AG04450 (cell line): Measurements from ENCODE around the gene CD47. TPM values are rescaled to one million over a fixed set of nuclear protein-coding genes. Genes with fewer than 3 reads are reported as not detected.

Source experiments
- CTCF ChIA-PET: fragments of 300-600, 350-600 bp; formaldehyde crosslinking; extraction: SDS; loops from one replicate; lab custom pipeline; 2022; ENCODE audit warnings: antibody characterized with exemption, inconsistent platforms; lab: Charles Lee
- POLR2A ChIA-PET: fragments of 350-600 bp; formaldehyde crosslinking; extraction: SDS; loops from one replicate; lab custom pipeline; 2021; ENCODE audit warnings: antibody characterized with exemption, inconsistent platforms; lab: Yijun Ruan, JAX
- DNase-seq: peaks from one replicate; pipeline ENCODE4 v3.0.0-alpha.2; 2011; ENCODE audit warnings: low read depth, low spot score
- H3K27ac ChIP-seq: one replicate; pipeline ENCODE4 v1.5.1; 2012; ENCODE audit warnings: low read depth, low read length, control low read depth
- H3K27me3 ChIP-seq: one replicate; pipeline ENCODE4 v1.6.0; 2012; ENCODE audit warnings: low read length; ENCODE audit not compliant: control insufficient read depth, insufficient read depth
- H3K4me3 ChIP-seq: 2 replicates; pipeline ENCODE4 v1.5.1; 2011; ENCODE audit warnings: mild to moderate bottlenecking, low read depth, low read length, control low read depth
- H3K9me3 ChIP-seq: 2 replicates; pipeline ENCODE4 v1.5.1; 2012; ENCODE audit warnings: low read length; ENCODE audit not compliant: control insufficient read depth, insufficient read depth
- CTCF ChIP-seq: IDR thresholded peaks from 2 replicates; pipeline ENCODE4 v1.5.1; 2011; ENCODE audit warnings: low read depth, low read length, control low read depth, inconsistent platforms
- polyA plus RNA-seq: library from polyadenylated mRNA; depleted of rRNA; stranded (reverse); fragments of >200 nt; gene quantifications from 2 replicates; pipeline ENCODE4 v1.2.3, GENCODE V29; 2011

CD47 gene
- polyA plus RNA-seq, 1 experiment: 108 TPM

GRCh38 chr3:108017587-108017986 lies 73.2 kb downstream of the CD47 start:
- peaks cover 6% of the 10 kb centered on the region for H3K27me3 ChIP-seq
- no peak for DNase-seq
- CTCF ChIA-PET: no interaction called here
- TF ChIP-seq CTCF: no peak
- no peak overlapping the region for H3K27ac ChIP-seq
- H3K9me3 ChIP-seq: no peaks in the 10 kb centered on the region
- POLR2A ChIA-PET: no interaction called here
- H3K4me3 ChIP-seq: no peak overlapping the region

- no peak for DNase-seq
- Histone ChIP-seq H3K27ac (no peak overlapping the region), H3K27me3 (no peaks in the 10 kb centered on the region), H3K9me3 (no peaks in the 10 kb centered on the region), H3K4me3 (no peak overlapping the region)
- no peak for TF ChIP-seq CTCF
- ChIA-PET CTCF (no interaction called here), POLR2A (no interaction called here)
These were observed 75.9 kb downstream of the CD47 start for GRCh38 chr3:108014943-108015342.

GRCh38 chr3:108013141-108014055 lies 77.4 kb downstream of the CD47 start:
- Histone ChIP-seq H3K27ac (no peak overlapping the region), H3K27me3 (no peaks in the 10 kb centered on the region), H3K4me3 (no peak overlapping the region), H3K9me3 (no peaks in the 10 kb centered on the region)
- POLR2A ChIA-PET: no interaction called here
- no peak for DNase-seq
- CTCF ChIA-PET: no interaction called here
- no peak for TF ChIP-seq CTCF

DNA sequence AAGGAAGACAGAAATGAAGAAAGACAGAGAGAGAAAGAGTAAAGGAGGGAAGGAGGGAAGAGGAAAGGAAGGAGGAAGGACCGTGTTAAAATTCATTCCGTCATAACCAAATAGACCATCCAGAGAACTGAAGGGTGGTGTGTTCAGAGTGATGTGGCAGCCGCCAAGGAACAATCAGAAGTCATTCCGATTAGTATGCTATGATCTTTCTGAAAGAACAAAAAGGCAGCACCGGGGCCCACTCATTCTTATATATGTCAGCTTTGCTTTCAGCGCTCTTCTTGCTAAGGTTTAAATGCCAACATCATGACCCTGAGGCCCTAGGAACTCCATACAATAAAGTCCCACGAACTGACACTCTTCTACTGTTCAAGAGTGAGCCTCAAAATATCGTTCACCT lies 78.5 kb downstream of the CD47 start:
- Histone ChIP-seq H3K27ac (no peak overlapping the region), H3K27me3 (no peaks in the 10 kb centered on the region), H3K9me3 (no peaks in the 10 kb centered on the region), H3K4me3 (no peak overlapping the region)
- no peak for DNase-seq
- POLR2A ChIA-PET: no interaction called here
- CTCF ChIA-PET: no interaction called here
- TF ChIP-seq CTCF: no peak

DNA sequence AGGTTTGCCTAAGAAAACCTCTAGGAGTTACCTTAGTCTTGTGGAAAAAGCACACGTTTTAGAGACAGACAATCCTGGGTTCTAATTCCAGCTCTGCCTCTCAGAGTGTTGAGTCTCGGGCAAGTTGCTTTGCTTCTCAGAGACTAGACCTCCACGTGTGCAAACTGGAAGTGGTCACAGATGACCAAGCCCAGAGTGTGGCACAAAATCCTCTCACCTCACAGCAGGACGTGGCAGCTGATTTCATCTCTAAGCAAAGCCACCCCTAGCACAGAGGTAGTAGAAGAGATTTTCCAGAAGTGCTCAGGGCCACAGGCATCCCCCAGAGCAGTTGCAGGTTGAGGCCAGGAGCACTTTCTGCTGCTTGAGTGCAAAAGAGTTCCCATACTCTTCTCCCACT lies 79.2 kb downstream of the CD47 start:
- POLR2A ChIA-PET: interaction anchor here (0.5 kb wide), 1 partner anchor 1070 kb away, joined by 4 read pairs; no protein-coding TSS in a partner anchor
- Histone ChIP-seq H3K27ac (no peak overlapping the region), H3K9me3 (no peaks in the 10 kb centered on the region), H3K4me3 (no peak overlapping the region), H3K27me3 (no peaks in the 10 kb centered on the region)
- TF ChIP-seq CTCF: no peak
- DNase-seq: no peak
- CTCF ChIA-PET: no interaction called here
